ENCODE data around the gene NAGK.

DNA sequence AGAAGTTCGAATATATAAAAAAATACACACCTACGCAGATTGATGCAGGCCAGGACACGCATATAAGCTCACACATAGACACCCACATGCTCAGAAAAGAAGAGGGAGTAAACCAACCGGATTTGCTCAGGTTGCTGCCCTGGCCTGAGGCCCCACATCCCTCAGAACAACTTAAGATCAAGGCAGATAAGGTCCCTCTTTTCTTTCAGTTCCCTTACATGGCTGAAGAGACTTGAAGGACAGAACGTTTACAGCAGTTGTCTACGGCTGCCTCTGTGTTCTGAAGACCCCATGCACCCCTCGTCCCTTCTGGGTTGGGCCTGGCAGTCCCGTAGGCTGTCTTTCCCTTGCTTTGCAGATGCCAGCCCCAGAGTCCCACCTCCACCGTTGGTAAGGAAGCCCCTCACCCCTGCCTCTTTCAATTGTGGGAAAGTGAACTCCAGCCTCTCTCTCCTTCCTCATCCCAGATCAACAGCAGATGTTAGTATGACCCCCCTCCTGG lies 4.3 kb upstream of the NAGK start:
- TF ChIP-seq, protein P1, sequence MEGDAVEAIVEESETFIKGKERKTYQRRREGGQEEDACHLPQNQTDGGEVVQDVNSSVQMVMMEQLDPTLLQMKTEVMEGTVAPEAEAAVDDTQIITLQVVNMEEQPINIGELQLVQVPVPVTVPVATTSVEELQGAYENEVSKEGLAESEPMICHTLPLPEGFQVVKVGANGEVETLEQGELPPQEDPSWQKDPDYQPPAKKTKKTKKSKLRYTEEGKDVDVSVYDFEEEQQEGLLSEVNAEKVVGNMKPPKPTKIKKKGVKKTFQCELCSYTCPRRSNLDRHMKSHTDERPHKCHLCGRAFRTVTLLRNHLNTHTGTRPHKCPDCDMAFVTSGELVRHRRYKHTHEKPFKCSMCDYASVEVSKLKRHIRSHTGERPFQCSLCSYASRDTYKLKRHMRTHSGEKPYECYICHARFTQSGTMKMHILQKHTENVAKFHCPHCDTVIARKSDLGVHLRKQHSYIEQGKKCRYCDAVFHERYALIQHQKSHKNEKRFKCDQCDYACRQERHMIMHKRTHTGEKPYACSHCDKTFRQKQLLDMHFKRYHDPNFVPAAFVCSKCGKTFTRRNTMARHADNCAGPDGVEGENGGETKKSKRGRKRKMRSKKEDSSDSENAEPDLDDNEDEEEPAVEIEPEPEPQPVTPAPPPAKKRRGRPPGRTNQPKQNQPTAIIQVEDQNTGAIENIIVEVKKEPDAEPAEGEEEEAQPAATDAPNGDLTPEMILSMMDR (optimal IDR thresholded peaks at IDR 0.05 in 1 of 3, IDR thresholded peaks at IDR 0.05 in 1 of 3, conservative IDR thresholded peaks at IDR 0.05 in 1 of 3; ENCODE audit: extremely low read depth in 1 of 3, insufficient read depth in 2 of 3, low read length in 3 of 3) = no peak
- TF ChIP-seq EZH2 (IDR thresholded peaks at IDR 0.05; ENCODE audit: low read length) = no peak

Measured in keratinocyte (primary cell).